Esophagus squamous epithelium (tissue), 5 donors: ENCODE results near the gene LAMA5. TPM values are rescaled to one million over a fixed set of nuclear protein-coding genes. Genes with fewer than 3 reads are reported as not detected.
A peak's percentile ranks its signal among the peaks of the same experiment; 100 is the strongest.

Source experiments
- DNase-seq: peaks from one replicate; lab custom pipeline; 2025; lab: John Stamatoyannopoulos, UW
- H3K27ac ChIP-seq, 4 donors: fragments of 200-600 bp; sonication (generic); one replicate each; pipeline ENCODE4 v1.5.1; 2016 to 2019; ENCODE audit warnings: mild to moderate bottlenecking in 1 of 4
- H3K27me3 ChIP-seq, 4 donors: fragments of 200-600 bp; sonication (generic); 1 replicate in 3 of 4; 2 replicates in 1 of 4; pipeline versions ENCODE4 v1.5.1 to v1.6.0; 2017 to 2021; ENCODE audit warnings: antibody characterized with exemption in 1 of 4
- H3K36me3 ChIP-seq, 3 donors: fragments of 200-600 bp; sonication (generic); one replicate each; pipeline ENCODE4 v1.5.1; 2016 to 2019
- H3K4me1 ChIP-seq, 3 donors: fragments of 200-600 bp; sonication (generic); one replicate each; pipeline ENCODE4 v1.5.1; 2017 to 2019
- H3K4me3 ChIP-seq, 4 donors: fragments of 200-600 bp; sonication (generic); 1 replicate in 3 of 4; 2 replicates in 1 of 4; pipeline ENCODE4 v1.5.1; 2016 to 2019; ENCODE audit warnings: mild to moderate bottlenecking in 2 of 4, moderate library complexity in 1 of 4
- H3K9me3 ChIP-seq, 3 donors: fragments of 200-600 bp; sonication (generic); one replicate each; pipeline ENCODE4 v1.5.1; 2016 to 2019
- POLR2A ChIP-seq, 4 donors: fragments of 450-650 bp; IDR thresholded peaks; one replicate each; pipeline ENCODE4 v1.6.1; 2017; ENCODE audit warnings: antibody characterized with exemption in 4 of 4, mild to moderate bottlenecking in 4 of 4, moderate library complexity in 3 of 4
- WGBS, 2 donors: methylation state at CpG; one replicate each; pipeline ENCODE4 v1.1.5; 2018; 5-methylcytosine and 5-hydroxymethylcytosine counted together
- intact Hi-C: fragments of 100-400 bp; cut with DNase I; formaldehyde crosslinking; loops from one replicate; pipeline ENCODE4 v1.15.0; 2022
- total RNA-seq, 4 donors: library from RNA; depleted of rRNA; stranded (reverse); fragments of >200 nt; gene quantifications; one replicate each; pipeline ENCODE4 v1.1.0, GENCODE V29; 2016
- TF ChIP-seq, protein P1 (sequence below), 6 experiments: fragments of 450-650 bp in 4 of 6; fragments of 200-600 bp in 2 of 6; sonication (generic) in 2 of 6; IDR thresholded peaks; one replicate each; pipeline ENCODE4 v1.5.1; 2016 to 2019; ENCODE audit warnings: antibody characterized with exemption in 6 of 6, mild to moderate bottlenecking in 4 of 6, moderate library complexity in 4 of 6
- donor health status: DM: yes; HTN: yes; CAD: no.

Gene LAMA5
- total RNA-seq, 4 donors from 2014 or later: 60.4 to 127 (median 98.9) TPM

DNA sequence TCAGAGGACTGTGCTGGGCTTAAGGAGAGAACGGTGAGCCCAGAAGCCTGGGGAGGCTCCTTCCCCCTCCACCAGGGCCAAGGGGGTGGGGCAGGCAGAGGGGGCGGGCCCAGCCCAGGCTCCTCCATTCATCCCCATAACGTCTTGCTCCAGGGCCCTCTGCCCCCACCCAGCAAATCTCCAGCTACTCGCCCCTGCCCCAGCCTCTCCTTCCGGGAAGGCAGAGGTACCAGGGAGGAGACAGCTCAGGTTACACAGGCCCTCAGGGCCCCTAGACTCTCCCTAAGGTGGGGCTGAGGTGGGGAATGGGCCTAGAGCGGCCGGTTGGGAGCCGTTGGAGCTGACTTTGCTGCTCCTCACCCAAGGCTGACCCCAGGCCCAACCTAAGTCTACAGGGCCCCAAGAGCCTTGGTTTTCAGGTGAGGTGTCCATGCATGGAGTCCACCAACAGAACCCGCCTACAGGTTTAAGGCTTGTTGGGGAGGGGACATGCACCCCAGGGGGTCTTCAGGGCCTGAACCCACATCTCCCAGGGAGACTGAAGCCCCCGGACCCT, 1.2 kb downstream of the LAMA5 start:
- peaks cover 88 to 98% (median 96%) of the 10 kb centered on the region in 3 donors for H3K4me1 ChIP-seq
- 0 to 10% methylated on average over 1 to 2 of the region's 10 CpGs for WGBS, 2 donors
- intact Hi-C loops: no loop called here

DNA sequence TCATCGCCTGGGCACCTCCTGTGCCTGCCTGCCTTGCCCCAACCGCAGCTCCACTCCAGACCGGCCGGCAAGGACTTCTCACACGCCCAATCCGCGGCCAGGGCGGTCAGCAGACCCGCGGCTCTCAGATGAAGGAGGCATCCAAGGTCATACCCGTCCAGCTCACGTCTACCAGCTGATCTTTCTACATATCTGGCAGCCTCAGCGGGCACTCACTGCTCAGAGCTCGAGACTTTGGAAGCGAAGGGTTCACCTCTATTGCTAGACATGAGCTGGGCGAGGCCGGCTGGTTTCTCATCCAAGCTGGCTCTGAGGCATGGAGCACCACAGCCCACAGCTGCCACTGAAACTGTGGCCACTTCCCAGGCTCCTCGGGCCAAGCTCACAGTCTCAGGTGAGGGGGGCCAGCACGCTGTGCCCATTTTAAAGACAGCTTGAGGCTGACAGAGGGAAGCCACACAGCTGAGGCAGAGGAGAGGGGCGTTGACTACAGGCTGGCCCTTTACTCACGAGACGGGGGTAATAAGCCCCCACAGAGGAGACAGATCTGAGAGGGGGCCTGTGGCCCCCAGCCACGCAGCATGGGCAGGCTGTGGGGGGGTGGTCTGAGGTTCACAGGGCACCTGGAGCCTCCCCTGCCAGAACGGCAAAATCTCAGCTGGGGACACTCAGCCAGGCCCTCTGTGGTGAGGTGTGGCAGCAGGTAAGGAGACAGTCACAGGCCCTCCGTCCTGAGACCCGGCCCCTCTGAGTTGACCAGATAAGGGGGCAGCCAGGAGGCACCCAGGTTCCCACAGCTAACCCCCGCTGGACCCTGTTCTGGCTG, 2.0 kb downstream of the LAMA5 start:
- Histone ChIP-seq H3K4me3 (peak overlapping the region; percentile 69 to 95 (median 90)), H3K27me3 (peaks cover 0 to 30% (median 0%) of the 10 kb centered on the region in 4 donors), H3K27ac (peak overlapping the region; percentile 85 to 99 (median 97)), H3K9me3 (no peaks in the 10 kb centered on the region), H3K36me3 (peaks cover 0 to 11% (median 0%) of the 10 kb centered on the region in 3 donors), H3K4me1 (peaks cover 86 to 97% (median 92%) of the 10 kb centered on the region in 3 donors)
- 17 to 26% methylated on average over 6 to 13 of the region's 27 CpGs for WGBS, 2 donors
- intact Hi-C loops: no loop called here
- no peak for TF ChIP-seq POLR2A (IDR thresholded peaks at IDR 0.05)
- TF ChIP-seq, protein P1, sequence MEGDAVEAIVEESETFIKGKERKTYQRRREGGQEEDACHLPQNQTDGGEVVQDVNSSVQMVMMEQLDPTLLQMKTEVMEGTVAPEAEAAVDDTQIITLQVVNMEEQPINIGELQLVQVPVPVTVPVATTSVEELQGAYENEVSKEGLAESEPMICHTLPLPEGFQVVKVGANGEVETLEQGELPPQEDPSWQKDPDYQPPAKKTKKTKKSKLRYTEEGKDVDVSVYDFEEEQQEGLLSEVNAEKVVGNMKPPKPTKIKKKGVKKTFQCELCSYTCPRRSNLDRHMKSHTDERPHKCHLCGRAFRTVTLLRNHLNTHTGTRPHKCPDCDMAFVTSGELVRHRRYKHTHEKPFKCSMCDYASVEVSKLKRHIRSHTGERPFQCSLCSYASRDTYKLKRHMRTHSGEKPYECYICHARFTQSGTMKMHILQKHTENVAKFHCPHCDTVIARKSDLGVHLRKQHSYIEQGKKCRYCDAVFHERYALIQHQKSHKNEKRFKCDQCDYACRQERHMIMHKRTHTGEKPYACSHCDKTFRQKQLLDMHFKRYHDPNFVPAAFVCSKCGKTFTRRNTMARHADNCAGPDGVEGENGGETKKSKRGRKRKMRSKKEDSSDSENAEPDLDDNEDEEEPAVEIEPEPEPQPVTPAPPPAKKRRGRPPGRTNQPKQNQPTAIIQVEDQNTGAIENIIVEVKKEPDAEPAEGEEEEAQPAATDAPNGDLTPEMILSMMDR (IDR thresholded peaks at IDR 0.05): no peak
- no peak for DNase-seq

More for the DNA sequence above, 1.2 kb downstream of the LAMA5 start:
- Histone ChIP-seq H3K4me3 (peak overlapping the region; percentile 69 to 95 (median 90)), H3K9me3 (no peaks in the 10 kb centered on the region), H3K27me3 (peaks cover 0 to 30% (median 0%) of the 10 kb centered on the region in 4 donors), H3K27ac (peak overlapping the region; percentile 85 to 99 (median 97)), H3K36me3 (peaks cover 0 to 11% (median 0%) of the 10 kb centered on the region in 3 donors)
- TF ChIP-seq, protein P1 (IDR thresholded peaks at IDR 0.05): no peak
- peak in 1 of 4 donors; percentile 19 for TF ChIP-seq POLR2A (IDR thresholded peaks at IDR 0.05)
- no peak for DNase-seq

DNA sequence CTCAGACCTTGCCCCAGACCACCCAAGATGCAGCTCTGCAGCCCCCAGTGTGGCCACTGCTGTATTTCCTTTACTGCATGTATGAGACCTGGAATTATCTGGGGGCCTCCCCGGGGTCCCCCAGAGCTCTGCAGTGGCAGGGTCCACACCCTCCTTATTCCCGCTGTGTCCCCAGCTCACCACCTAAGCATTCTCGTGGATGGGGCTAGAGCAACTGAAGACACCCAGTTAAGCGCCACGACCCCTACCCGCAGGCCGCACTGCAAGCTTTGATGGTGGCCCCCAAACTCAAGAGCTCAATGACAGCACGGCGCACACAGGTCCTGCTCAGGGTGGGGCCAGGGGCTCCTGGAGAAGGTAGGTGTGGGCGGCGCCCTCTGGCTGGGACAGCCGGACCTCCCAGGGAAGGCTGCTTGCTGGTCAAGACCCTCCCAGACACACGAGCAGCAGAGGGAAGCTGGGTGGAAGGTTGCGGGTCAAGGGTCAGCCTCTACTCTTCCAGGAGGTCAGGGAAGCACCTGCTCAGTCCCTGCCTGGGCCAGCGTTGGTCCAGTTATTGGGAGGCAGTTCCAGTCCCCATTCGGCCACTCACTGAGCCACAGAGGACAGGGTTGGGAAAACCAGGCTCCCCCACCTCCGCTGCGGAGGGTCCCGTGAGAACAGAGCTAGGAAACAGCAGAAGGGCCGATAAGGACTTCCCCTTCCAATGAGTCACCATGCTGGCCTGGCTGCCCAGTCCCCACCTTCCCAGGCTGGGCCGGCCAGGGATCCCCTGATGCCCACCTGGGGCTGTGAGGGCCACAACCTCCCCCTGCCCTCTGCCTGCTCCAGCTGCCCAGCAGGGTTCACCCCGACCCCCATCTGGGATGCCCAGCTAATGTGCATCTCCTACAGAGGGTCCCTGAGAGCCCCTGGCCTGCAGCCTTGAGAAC, 2.9 kb downstream of the LAMA5 start:
- TF ChIP-seq, protein P1 (IDR thresholded peaks at IDR 0.05): no peak
- TF ChIP-seq POLR2A (IDR thresholded peaks at IDR 0.05): no peak
- intact Hi-C loops: no loop called here
- no peak for DNase-seq
- Histone ChIP-seq H3K27ac (peak overlapping the region; percentile 85 to 99 (median 97)), H3K36me3 (peaks cover 0 to 11% (median 0%) of the 10 kb centered on the region in 3 donors), H3K4me3 (peak overlapping the region; percentile 69 to 95 (median 90)), H3K9me3 (no peaks in the 10 kb centered on the region), H3K4me1 (peaks cover 85 to 97% (median 91%) of the 10 kb centered on the region in 3 donors), H3K27me3 (peaks cover 0 to 28% (median 0%) of the 10 kb centered on the region in 4 donors)
- 60 to 67% methylated on average over 2 to 3 of the region's 22 CpGs for WGBS, 2 donors

DNA sequence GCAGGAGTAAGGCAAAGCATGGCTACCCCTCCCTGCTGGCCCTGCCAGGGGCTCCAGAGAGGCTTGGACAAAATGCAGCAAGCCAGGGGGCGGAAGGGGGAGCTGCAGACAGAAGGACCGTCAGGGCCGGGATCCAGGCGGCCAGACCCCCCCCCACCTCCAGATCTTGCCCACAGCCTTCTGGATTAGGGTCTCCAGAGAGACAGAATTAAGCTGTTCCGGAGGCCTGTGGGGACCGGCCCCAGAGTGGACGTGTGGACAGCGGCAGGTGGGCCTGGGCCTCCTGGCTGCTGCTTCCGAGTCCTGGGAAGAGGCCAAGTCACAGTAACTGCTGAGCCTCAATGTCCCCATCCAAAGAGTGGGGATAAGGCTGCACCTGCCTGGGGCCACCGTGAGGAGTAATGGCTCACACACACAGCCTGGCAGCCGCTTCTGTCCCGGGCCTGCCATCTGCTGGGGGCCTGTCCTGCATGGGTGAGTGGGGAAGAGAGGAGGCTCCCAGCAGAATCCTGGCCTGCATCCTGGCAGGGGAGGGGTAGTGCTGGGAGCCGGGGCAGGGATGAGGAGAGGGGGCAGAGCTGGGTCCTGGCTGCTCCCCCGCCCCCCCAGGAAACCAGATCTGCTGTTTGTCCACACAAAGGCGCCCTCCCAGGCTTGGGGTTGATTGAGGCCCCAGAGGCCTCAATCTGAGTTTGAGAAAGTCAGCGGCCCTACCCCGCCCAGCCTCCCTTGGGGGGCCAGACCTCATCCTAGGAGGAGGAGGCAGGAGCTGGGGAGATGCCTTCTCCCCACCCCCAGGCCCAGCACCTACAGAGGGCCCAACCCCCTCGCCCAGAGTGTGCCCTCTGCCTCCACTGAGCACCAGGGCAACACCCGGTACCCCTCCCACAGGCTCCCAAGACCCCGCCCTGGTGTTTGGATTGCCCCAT, 3.9 kb downstream of the LAMA5 start:
- TF ChIP-seq, protein P1 (IDR thresholded peaks at IDR 0.05): no peak
- TF ChIP-seq POLR2A (IDR thresholded peaks at IDR 0.05): no peak
- Histone ChIP-seq H3K9me3 (no peaks in the 10 kb centered on the region), H3K4me3 (peak overlapping the region in 2 of 4 donors; percentile 87 to 95), H3K36me3 (peaks cover 0 to 11% (median 0%) of the 10 kb centered on the region in 3 donors), H3K27ac (peak overlapping the region; percentile 85 to 99 (median 97)), H3K4me1 (peaks cover 85 to 97% (median 91%) of the 10 kb centered on the region in 3 donors), H3K27me3 (peaks cover 0 to 19% (median 0%) of the 10 kb centered on the region in 4 donors)
- intact Hi-C loops: no loop called here
- WGBS, 2 donors: 41 to 53% methylated on average over 4 to 11 of the region's 20 CpGs
- DNase-seq: no peak
